HG03066 (cell line): Measurements from ENCODE around the gene CCNY.
"Not testable (repeated sequence)": the region's sequence is repeated elsewhere in the genome, so short reads cannot be mapped to it uniquely, and the experiment has no call there.

Source experiments
- ATAC-seq: cut with Tn5 transposase; IDR thresholded peaks from one replicate; pipeline ENCODE4 v1.9.1; 2021; ENCODE audit warnings: low read depth; ENCODE audit not compliant: unreplicated experiment

CCNY gene

DNA sequence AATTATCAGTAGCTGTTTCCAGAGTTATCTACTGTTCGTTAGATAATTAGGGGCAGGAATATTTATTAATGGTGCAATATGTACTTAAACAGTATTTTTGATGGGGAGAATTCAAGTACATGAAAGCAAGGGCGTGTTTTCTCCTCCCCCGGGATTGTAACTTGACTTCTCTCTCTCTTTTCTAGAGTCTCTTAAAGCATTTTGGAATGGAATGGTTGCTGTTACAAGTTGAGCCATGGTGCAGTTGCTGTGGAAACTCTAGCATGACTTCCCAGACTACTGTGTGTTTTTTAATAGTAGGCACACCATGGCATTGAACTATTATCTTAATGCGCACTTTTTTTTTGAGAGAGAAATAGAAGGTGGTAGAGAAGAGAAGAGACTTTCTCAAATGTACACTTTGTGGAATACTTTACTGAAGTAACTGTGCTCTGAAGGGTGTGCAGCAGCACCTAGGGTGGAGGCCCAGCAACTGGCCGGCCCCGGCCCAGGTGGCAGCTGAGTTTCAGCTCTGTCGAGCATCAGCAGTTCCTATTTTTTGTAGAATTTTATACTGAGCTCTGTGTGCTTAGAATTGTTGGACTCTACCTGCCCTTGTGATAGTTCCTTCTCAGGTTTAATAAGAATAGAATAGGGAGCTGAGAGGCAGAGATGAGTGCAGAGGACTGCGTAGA is 64.4 kb downstream of the CCNY start:
- ATAC-seq, result no peak

DNA sequence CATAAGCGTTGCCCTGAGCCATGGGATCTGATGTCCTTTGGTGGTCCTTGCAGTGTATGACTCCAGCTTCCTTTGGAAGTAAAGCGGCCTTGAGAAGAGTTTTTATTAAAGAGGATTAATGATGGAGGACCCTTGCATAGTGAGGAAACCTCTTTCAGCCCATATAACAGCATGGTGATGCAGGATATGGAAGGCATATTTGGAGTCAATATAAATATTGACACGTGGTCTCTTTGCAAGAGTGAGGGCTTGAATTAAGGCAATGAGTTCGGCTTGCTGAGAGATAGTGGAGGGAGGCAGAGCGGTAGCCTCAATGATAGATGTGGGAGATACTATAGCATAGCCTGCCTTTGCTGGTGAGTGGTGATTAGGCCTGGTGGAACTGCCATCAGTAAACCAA is 67.2 kb downstream of the CCNY start:
- ATAC-seq, result not testable (repeated sequence)

DNA sequence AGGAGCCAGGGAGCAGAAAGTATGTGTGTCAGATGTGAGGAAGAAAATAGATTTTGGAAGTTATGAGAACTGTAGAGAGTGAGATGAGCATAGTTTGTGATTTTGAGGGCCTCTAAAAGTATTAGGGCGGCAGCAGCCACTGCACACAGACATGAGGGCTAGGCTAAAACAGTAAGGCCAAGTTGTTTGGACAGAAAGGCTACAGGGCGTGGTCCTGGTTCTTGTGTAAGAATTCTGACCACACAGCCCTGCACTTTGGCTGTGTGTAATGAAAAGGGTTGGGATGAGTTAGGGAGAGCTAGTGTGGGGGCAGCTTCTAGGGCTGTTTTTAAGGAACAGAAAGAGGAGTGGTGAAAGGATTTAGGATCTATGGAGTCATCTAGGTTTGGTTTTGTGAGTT is 67.8 kb downstream of the CCNY start:
- not testable (repeated sequence) for ATAC-seq

DNA sequence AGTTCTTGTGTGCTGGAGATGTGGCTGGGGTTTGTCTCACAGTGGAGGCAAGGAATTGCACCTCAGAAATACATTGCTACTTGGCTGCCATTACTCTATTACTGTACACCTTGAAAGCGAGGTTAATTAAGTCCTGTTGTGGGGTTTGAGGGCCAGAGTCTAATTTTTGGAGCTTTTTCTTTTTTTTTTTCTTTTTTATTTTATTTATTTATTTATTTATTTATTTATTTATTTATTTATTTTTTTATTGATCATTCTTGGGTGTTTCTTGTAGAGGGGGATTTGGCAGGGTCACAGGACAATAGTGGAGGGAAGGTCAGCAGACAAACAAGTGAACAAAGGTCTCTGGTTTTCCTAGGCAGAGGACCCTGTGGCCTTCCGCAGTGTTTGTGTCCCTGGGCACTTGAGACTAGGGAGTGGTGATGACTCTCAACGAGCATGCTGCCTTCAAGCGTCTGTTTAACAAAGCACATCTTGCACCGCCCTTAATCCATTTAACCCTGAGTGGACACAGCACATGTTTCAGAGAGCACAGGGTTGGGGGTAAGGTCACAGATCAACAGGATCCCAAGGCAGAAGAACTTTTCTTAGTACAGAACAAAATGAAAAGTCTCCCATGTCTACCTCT is 69.8 kb downstream of the CCNY start:
- not testable (repeated sequence) for ATAC-seq

DNA sequence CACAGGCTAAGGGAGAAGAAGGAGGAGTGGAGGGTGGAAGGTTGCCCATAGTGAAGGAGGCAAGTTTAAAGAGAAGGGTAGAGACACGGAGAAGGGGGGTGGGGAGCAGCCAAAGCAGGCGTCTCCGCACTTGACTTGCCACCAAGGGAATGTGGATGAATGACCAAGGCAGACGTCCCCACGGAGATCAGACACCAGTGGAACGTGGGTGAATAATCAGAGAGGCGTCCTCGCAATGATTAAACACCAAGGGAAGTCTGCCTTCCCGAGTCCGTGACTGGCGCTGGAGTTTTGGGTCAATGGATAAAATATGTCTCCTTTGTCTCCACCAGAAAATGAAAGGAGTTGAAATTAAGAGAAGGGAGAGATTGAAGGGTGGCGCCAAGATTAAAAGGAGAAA is 71.4 kb downstream of the CCNY start:
- not testable (repeated sequence) for ATAC-seq

DNA sequence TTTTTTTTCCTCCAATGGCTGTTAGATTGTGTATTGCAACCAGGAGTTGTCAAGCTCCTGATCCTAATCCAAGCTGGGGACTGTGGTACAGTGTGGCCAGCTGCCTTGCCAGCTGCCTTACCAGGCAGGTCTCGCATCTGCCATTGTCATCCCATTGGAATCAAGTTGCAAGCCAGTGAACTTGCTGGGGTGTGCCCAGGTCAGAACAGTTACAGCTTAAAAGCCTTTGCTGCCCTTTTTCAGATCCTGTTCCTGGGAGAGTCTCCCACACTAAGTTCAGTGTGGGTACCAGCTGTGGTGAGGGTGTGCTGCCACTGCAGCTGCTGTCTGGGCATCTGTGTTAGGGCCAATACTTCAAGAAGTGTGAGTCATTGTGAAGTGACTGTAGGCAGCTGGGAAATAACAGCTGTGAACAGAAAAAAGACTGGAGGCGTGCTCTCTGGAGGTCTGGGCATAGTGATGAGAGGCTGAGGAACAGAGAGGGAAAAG is 72.8 kb downstream of the CCNY start:
- ATAC-seq, result no peak

DNA sequence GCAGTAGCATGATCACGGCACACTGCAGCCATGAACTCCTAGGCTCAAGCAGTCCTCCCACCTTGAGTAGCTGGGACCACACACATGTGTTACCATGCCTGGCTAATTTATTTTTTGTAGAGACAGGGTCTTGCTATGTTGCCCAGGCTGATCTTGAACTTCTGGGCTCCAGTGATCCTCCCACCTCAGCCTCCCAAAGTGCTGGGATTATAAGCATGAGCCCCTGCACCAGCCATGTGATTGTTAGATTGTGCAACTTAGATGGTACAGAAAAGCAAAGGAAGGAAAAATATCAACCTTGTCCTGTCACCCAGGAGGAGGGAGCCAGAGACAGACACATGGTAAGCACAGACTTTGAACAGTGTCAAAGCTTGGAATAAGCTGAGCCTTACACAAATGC is 73.5 kb downstream of the CCNY start:
- ATAC-seq, result no peak

DNA sequence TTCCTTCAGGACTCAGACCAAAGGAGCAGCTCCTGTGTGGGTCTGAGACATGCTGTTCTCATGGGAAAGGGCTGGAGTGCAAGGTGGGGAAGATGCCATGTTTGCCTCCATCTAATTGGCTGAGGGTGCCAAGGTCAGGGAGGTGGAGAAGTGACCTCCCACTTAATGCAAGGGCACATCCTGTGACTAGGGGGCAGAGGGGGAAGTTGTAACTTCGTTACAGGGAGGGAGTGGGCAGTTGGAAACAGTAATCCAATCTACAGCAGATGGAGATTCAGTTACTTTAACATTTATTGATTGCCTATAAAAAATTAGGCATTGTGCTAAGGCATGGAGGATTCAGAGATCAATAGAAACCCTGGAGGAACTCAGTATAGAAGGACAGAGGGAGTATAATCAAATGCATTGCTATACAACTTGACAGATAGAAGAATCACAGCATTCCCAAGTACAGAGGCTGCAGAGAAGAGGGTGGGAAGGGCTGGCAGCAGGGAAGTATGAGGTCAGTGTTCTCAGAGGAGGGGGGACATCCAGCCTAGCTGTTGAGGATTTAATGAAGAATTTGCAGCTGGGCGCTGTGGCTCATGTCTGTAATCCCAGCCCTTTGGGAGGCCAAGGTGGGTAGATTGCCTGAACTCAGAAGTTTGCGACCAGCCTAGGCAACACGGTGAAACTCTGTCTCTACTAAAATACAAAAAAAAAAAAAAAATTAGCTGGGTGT is 75.9 kb downstream of the CCNY start:
- ATAC-seq, result no peak

DNA sequence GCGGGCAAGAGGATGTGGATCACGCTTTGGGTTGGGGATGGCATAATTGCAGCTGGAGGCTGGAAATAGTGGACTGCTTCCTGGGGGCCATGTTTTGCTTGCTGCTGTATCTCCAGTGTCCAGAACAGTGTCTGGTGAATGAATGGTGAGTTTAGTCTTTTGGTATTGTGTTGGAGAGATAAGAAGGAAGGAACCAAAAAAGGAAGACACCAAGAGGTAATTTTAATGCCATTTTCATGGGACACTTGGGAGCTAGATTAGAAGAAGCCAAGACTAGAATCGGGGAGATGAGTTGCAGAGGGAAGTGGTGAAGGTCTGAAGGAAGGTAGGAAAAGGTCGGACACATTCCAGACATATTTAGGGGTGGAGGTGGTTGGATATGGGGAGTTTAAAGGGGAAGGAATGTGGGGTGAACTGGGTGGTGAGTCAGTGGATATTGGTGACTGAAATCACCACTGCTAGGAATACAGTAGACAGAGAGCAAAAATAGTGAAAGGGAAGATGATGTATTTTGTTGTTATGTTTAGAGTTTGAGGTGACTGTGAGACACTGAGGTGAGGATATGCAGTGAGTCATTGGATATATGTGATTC is 76.7 kb downstream of the CCNY start:
- no peak for ATAC-seq

DNA sequence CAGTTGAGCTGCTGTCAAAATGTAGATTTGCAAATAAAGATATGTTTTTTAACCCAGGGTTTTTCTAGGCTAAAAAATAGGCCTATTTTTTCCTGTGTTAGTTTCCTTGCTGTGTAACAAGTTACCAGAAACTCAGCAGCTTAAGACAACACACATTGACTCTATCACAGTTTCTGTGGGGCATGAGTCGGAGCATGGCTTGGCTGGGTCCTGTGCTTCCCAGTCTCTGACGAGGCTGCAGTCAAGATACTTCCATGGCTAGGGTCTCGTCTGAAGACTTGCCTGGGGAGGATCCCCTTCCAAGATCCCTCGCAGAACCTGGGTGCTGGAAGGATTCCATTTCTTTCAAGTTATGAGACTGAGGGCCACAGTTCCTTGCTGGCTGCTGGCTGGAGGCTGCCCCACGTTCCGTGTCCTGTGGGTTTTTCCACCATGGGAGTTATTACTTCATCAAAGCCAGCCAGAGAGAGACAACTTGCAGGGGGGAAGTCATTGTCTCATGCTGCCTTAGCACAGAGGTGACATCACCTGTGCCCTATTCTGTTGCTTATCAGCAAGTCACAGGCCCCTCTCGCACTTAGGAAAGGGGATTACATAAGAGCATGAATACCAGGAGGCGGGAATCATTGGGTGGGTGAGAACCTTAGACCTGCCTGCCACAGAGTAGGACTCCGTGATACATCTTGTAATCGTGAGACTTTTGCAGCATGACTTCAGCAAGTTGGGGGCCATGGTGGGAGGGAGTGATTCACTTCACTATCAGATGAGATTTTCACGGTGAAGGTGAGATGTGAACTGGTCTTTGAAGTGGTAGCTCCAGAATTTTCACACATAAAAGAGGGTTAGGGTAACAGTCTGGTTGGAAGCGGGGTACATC is 77.9 kb downstream of the CCNY start:
- ATAC-seq, result no peak

DNA sequence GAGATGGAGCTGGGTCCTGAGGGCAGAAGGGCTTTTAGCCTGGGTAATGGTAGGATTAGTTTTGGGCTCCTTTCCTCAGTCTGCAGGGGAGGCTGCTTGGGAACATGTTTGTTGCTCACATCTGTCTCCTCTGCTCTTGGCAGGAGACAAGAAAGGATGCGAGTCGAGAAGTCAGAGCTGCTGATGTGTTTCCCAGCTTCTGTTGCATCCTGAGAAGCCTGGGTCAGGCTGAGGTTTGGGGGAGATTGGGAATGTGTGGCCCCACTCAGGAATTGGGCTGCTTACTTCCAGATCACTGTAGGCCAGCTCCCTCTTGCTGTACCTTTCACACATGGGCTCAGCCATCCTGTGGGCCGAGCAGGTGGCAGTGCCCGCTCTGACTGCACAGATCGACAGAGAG is 79.2 kb downstream of the CCNY start:
- ATAC-seq, result no peak

DNA sequence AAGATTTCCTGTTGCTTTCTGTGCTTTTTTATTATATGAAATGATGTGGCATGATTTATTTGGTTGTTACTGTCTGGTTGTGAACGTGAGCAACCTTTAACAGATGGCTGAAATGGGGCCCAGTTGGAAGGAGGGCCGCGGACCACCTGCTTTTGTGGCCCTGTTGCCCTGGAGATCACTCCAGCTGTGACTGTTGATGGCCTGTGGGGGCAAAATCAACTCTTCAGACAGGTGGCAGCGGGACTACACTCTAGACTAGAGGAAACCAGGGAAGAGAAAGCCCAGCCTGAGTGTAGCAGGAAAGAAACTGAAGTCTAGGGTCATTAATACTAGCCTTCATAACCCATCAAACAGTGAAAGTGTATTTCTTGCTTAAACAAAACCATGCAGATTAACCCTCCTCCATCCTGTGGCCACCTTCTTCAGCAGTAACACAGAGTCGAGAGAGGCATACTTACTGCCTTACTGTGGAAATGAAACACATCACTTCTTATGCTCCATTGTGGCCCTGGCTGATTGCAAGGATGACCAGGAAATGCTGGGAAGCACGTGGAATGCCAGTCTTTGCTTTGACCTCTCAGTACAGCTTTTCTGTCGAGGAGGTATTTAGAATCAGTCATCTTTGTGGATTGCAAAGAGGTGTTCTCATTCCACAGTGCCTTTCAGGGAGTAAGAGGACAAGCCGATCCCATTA is 80.5 kb downstream of the CCNY start:
- ATAC-seq, result no peak

DNA sequence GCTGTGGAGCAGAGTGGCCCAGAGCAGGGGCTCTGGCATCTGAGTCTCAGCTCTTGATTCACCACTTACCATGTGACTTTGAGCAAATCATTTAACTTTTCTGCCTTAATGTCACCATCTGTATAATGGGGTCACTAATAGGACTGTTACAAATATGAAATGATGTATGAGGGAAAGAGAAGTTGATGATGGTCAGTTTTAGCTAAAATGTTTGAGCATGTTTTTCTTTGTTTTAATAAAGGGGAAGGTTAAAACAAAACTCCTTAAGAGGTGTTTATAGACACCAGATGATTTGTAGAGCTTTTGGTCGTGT is 81.0 kb downstream of the CCNY start:
- ATAC-seq, result no peak

DNA sequence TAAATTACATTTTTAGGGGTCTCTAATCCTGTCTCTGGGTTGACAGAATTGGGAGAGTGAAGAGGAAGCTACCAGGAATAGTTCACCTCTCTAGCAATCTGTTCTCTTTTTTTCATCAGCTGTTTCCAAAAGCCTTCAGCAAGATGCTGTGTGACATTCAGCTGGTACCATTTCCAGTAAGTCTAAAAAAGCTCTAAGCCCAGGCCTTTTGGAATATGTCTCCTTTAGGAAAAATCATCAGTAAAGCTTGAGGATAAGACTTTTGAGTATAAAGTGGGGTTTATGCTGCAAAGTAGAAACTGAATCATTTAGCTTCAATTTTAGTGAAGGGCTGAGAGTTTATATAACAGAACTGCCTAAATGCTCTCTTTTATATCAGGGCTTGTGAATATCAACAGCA is 81.5 kb downstream of the CCNY start:
- no peak for ATAC-seq

DNA sequence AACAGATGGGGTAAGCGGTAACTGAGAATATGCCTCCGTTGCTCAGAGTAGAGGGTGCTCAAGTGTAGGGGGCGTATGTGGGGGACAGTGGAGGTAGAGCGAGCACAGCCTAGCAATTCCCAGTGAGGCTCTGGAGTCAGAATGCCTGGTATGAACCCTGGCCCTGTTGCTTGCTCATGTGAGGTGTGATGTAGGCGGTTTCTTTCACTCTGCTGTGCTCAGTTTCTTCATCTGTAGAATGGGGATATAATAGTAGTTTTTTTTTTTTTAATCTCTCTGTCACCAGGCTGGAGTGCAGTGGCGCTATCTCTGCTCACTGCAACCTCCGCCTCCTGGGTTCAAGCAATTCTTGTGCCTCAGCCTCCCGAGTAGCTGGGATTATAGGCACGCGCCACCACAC is 82.3 kb downstream of the CCNY start:
- not testable (repeated sequence) for ATAC-seq

DNA sequence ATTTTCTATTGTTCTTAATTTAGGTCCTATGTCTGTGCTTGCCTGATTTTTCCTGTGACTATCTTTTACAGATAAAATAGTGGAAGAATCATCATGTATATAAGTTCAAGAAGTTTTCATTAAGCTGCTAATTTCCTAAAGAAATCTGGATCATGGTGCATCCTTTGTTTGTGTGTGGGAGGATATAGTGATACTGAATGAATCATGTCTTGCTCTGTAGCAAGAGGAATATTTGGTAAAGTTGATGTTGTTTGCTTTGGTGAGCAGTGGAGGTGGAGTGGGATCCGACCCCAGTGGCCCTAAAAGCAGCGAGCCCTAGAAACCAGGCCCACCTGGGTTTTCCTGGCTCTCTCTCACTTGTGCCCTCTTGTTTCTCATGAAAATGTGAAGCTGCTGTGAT is 83.7 kb downstream of the CCNY start:
- ATAC-seq, result no peak

DNA sequence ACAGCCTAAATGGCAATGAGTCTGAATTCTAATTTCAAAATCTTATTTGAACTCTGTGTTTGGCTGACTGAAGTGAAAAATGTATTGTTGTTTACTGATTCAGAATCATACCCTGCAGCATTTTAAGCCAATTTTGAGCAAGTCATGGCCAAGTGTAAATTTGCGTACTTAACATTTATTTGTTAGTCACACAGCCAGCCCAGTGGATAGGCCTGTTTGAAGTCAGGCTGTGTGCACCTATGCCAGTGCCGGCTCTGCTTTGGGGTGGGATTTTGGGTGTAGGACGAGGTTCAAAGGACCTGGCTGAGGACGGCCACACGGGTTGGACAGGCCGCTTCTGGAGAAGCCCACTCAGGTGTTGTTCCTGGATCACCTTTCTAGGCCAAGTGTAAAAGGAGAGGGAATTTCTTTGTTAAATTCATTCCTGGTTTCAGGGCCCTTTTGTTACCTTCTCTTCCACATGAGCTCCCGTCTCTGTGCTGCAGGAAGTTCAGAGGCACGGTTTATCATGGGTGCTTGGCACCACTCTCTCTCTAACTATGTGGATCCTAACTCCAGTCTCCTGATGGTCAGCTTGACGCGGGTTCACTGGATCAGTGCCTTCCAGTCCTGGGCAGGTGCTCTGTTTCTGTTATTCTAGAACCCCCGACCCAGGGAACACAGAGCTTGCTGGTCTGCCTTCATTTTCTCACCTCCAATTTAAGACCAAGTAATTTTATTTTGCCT is 84.7 kb downstream of the CCNY start:
- no peak for ATAC-seq

DNA sequence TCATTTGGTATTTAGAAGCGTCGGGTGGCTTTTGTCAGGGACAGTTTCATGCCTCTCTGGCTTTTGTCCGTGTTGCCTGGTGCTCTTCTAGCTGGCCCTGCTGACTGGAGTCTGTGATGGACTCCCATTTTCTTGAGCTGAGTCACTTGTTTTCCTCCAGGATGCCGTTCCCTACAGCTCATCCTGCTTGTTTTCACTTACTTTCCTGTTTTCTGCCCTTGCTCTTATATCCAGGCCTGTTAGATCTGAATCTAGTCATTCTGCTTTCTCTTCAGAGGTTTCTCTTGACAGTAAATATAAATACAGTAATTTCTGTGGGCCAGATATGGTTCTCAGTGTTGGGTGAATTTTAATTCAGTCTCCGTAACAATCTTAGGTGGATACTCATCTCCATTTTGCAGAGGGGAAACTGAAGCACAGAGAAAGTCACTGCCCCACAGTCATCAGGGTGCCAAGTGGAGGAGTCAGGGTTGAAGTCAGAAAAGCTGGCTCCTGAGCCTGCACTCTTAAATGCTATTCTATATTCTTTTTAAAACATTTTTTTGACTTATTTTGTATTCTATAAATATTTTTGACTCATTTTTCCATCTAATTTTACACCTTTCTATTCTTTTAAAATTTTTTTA is 85.4 kb downstream of the CCNY start:
- ATAC-seq, result no peak

DNA sequence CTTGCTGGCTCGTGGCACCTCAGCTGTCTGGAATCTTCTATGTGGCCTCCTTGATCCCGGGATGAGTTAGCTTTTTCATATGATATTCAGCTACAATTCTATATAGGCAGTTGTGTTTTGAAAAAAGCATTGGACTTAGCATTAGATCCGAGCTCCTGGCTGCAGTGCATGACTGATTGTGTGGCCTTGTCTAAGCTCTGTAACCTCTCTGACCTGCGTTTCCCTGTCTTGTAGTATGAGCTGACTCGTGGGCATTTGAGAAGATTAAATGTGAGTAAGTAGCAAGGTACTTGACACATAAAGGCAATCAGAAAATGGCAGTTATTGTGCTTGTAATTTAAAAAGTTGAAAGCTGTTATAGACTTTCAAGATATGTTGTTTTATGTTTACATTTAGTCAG is 85.9 kb downstream of the CCNY start:
- no peak for ATAC-seq
